PC-9 (cell line): ENCODE results near the gene CTDP1. TPM values are rescaled to one million over a fixed set of nuclear protein-coding genes. Genes with fewer than 3 reads are reported as not detected.

Experiments
- BruUV-seq: library from RNA; stranded (reverse); fragments of 400-500 nt; replicated peaks from 2 replicates; lab custom pipeline; 2021; lab: Mats Ljungman, UMichigan
- CTCF ChIA-PET: fragments of 300-600 bp; sonication (Branson Sonifier 250); formaldehyde crosslinking; loops from one replicate; lab custom pipeline; 2022; ENCODE audit warnings: antibody characterized with exemption; lab: Charles Lee
- POLR2A ChIA-PET: fragments of 300-600 bp; sonication (Branson Sonifier 250); formaldehyde crosslinking; loops from one replicate; lab custom pipeline; 2022; ENCODE audit warnings: antibody characterized with exemption; ENCODE audit not compliant: unreplicated experiment; lab: Charles Lee
- DNase-seq, 2 experiments: peaks; one replicate each; pipeline versions ENCODE4 v3.0.0 to v3.0.0-alpha.2; 2015 to 2022; ENCODE audit warnings: mixed read lengths in 1 of 2
- H2AFZ ChIP-seq: fragments of 200-600 bp; sonication (generic); 2 replicates; pipeline ENCODE4 v1.8.1; 2017; ENCODE audit warnings: antibody characterized with exemption
- H3F3A ChIP-seq: fragments of 200-600 bp; sonication (generic); 2 replicates; pipeline ENCODE4 v1.8.1; 2017; ENCODE audit warnings: antibody characterized with exemption, mild to moderate bottlenecking, low read depth; ENCODE audit not compliant: insufficient read depth
- H3K27ac ChIP-seq: fragments of 200-600 bp; sonication (generic); 2 replicates; pipeline ENCODE4 v1.6.1; 2016; ENCODE audit warnings: mixed run types
- H3K27me3 ChIP-seq: fragments of 200-600 bp; sonication (generic); 2 replicates; pipeline ENCODE4 v1.6.1; 2016; ENCODE audit warnings: low read depth, mixed run types; ENCODE audit not compliant: insufficient read depth
- H3K36me3 ChIP-seq: fragments of 200-600 bp; sonication (generic); 2 replicates; pipeline ENCODE4 v1.6.1; 2016; ENCODE audit warnings: low read depth, mixed run types
- H3K4me1 ChIP-seq: fragments of 200-600 bp; sonication (generic); replicated peaks from 2 replicates; pipeline ENCODE4 v1.6.1; 2016; ENCODE audit warnings: mixed run types; ENCODE audit not compliant: insufficient read depth
- H3K4me2 ChIP-seq: fragments of 200-600 bp; sonication (generic); 2 replicates; pipeline ENCODE4 v1.6.1; 2017; ENCODE audit warnings: mixed run types
- H3K4me3 ChIP-seq: fragments of 200-600 bp; sonication (generic); 2 replicates; pipeline ENCODE4 v1.6.1; 2016; ENCODE audit warnings: mixed run types
- H3K79me2 ChIP-seq: fragments of 200-600 bp; sonication (generic); 2 replicates; pipeline ENCODE4 v1.6.1; 2017; ENCODE audit warnings: low read depth, mixed run types
- H3K9me2 ChIP-seq: fragments of 200-600 bp; sonication (generic); 2 replicates; pipeline ENCODE4 v1.8.1; 2017; ENCODE audit warnings: mild to moderate bottlenecking; ENCODE audit not compliant: insufficient read depth
- H3K9me3 ChIP-seq: fragments of 200-600 bp; sonication (generic); 2 replicates; pipeline ENCODE4 v1.8.1; 2016; ENCODE audit warnings: low read depth; ENCODE audit not compliant: insufficient read depth
- H4K20me1 ChIP-seq: fragments of 200-600 bp; sonication (generic); 2 replicates; pipeline ENCODE4 v1.8.1; 2017; ENCODE audit not compliant: insufficient read depth
- CTCF ChIP-seq: fragments of 200-600 bp; sonication (generic); conservative IDR thresholded peaks from 2 replicates; pipeline ENCODE4 v1.6.1; 2017; ENCODE audit warnings: mixed run types, antibody characterized with exemption, mild to moderate bottlenecking, moderate library complexity
- EZH2 ChIP-seq: fragments of 200-600 bp; sonication (generic); IDR thresholded peaks from 2 replicates; pipeline ENCODE4 v1.8.0; 2017; ENCODE audit warnings: antibody characterized with exemption, low read depth
- intact Hi-C: fragments of 100-400 bp; cut with micrococcal nuclease; formaldehyde crosslinking; loops from one replicate; pipeline ENCODE4 v1.10.0; 2022; ENCODE audit not compliant: unreplicated experiment
- total RNA-seq: library from RNA; stranded (reverse); gene quantifications from 2 replicates; pipeline ENCODE4 v1.2.3, GENCODE V29; 2021

CTDP1 gene
- total RNA-seq, 1 experiment from 2014 or later, result 16.0 TPM

GRCh38 chr18:79659733-79660132, 19.9 kb upstream of the CTDP1 start:
- peaks cover 80% of the 10 kb centered on the region for H3K27me3 ChIP-seq
- CTCF ChIA-PET, result no interaction called here
- H3K9me3 ChIP-seq, result no peaks in the 10 kb centered on the region; the same call in 1 of the 2 replicates
- no TSS peak for BruUV-seq
- H3K36me3 ChIP-seq, result no peaks in the 10 kb centered on the region
- intact Hi-C loops, result no loop called here
- DNase-seq, result no peak
- no peaks in the 10 kb centered on the region for H4K20me1 ChIP-seq
- no peak overlapping the region for H3K4me3 ChIP-seq
- H3K9me2 ChIP-seq, result no peaks in the 10 kb centered on the region
- TF ChIP-seq CTCF (no peak), EZH2 (no peak)
- peaks cover under 1% of the 10 kb centered on the region; the same call in 1 of the 2 replicates for H3F3A ChIP-seq
- POLR2A ChIA-PET, result no interaction called here
- H3K4me2 ChIP-seq, result no peak overlapping the region
- no peak overlapping the region for H2AFZ ChIP-seq
- no peaks in the 10 kb centered on the region for H3K79me2 ChIP-seq
- H3K27ac ChIP-seq, result no peak overlapping the region
- H3K4me1 ChIP-seq, result no peaks in the 10 kb centered on the region

- no peak for DNase-seq
- Histone ChIP-seq H3K4me3 (no peak overlapping the region), H3K36me3 (no peaks in the 10 kb centered on the region), H3K27me3 (peaks cover 62% of the 10 kb centered on the region), H4K20me1 (no peaks in the 10 kb centered on the region), H3F3A (peaks cover 6% of the 10 kb centered on the region; the same call in 1 of the 2 replicates), H3K79me2 (no peaks in the 10 kb centered on the region), H3K9me3 (no peaks in the 10 kb centered on the region; the same call in 1 of the 2 replicates), H3K4me2 (no peak overlapping the region), H3K4me1 (peaks cover 3% of the 10 kb centered on the region; the same call in 1 of the 2 replicates), H3K27ac (no peak overlapping the region), H3K9me2 (no peaks in the 10 kb centered on the region), H2AFZ (no peak overlapping the region)
- ChIA-PET CTCF (no interaction called here), POLR2A (no interaction called here)
- no TSS peak for BruUV-seq
- TF ChIP-seq CTCF (no peak), EZH2 (no peak)
- intact Hi-C loops, result no loop called here
Observed at GRCh38 chr18:79662034-79662433, 17.6 kb upstream of the CTDP1 start.

GRCh38 chr18:79662439-79662838, 17.2 kb upstream of the CTDP1 start:
- Histone ChIP-seq H3K4me3 (no peak overlapping the region), H3K9me3 (no peaks in the 10 kb centered on the region; the same call in 1 of the 2 replicates), H3K9me2 (no peaks in the 10 kb centered on the region), H3K79me2 (no peaks in the 10 kb centered on the region), H3K27me3 (peaks cover 57% of the 10 kb centered on the region), H3F3A (peaks cover 6% of the 10 kb centered on the region; the same call in 1 of the 2 replicates), H2AFZ (no peak overlapping the region), H4K20me1 (no peaks in the 10 kb centered on the region), H3K36me3 (no peaks in the 10 kb centered on the region), H3K27ac (no peak overlapping the region), H3K4me2 (no peak overlapping the region), H3K4me1 (peaks cover 3% of the 10 kb centered on the region; the same call in 1 of the 2 replicates)
- BruUV-seq, result no TSS peak
- ChIA-PET CTCF (no interaction called here), POLR2A (no interaction called here)
- DNase-seq, result no peak
- TF ChIP-seq EZH2, result no peak
- TF ChIP-seq CTCF, result no peak
- intact Hi-C loops, result no loop called here
